C4-2B (cell line): ENCODE measurements around the gene NCAPH2.

Source experiments
- H3K27ac ChIP-seq: fragments of 450-650 bp; 2 replicates; pipeline ENCODE4 v1.5.1; 2017
- ZFX ChIP-seq: fragments of 450-650 bp; IDR thresholded peaks from 2 replicates; pipeline ENCODE4 v1.6.1; 2017
- TF ChIP-seq, protein P1 (sequence below): fragments of 450-650 bp; conservative IDR thresholded peaks from 2 replicates; pipeline ENCODE4 v1.5.1; 2017; ENCODE audit warnings: mild to moderate bottlenecking

The NCAPH2 gene

DNA sequence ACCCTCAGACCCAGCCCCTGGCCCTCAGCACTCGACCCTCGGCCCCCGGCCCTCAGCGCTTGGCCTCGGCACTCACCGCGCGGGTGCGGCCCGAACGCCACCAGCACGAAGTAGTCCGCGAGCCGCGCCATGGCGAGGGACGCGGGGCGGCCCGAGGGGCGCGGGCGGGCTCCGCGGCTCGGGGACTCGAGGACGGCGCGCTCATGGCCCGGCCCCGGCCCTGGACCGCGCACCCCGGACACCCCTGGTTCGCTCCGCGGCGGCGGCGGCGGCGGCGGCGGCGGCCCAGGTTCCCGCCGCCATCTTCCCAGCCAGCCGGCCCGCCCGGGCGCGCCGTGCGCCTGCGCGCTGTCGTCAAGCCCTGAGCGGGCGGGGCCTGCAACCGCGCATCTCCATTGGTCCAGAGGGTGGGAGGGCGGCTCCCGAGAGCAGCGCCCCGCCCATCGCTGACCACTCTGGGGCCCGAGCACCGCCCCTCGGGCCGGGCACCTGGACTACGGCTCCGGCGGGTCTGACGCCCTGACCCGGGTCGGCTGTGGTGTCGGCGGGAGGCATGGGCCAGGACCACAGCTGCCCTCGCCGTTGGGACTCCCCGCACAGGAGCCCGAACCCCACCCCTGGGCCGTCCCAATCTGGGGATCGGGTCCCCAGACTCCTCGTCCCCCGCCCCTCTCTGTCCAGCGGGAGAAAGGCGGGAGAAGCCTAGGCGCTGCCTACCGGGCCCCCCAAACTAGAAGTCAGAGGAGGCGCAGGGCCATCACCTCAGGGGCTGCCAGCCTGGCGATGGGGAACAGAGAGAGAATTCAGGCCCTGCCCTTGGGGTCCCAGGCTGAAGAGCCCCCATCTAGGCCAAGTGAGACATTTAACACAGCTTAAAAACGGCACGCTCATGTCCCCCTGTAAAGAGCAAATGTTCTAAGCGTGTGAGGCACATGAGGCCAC, 33.0 kb upstream of the NCAPH2 start, which contains the start of gene SBF1:
Gene SBF1, minus strand, starts transcription at position 326 of the 942 bp plus-strand sequence. Its CDS starts 195 bp downstream, at position 131.
- TF ChIP-seq ZFX, result peak; percentile 80; the same call in 1 of the 2 replicates
- TF ChIP-seq, protein P1, sequence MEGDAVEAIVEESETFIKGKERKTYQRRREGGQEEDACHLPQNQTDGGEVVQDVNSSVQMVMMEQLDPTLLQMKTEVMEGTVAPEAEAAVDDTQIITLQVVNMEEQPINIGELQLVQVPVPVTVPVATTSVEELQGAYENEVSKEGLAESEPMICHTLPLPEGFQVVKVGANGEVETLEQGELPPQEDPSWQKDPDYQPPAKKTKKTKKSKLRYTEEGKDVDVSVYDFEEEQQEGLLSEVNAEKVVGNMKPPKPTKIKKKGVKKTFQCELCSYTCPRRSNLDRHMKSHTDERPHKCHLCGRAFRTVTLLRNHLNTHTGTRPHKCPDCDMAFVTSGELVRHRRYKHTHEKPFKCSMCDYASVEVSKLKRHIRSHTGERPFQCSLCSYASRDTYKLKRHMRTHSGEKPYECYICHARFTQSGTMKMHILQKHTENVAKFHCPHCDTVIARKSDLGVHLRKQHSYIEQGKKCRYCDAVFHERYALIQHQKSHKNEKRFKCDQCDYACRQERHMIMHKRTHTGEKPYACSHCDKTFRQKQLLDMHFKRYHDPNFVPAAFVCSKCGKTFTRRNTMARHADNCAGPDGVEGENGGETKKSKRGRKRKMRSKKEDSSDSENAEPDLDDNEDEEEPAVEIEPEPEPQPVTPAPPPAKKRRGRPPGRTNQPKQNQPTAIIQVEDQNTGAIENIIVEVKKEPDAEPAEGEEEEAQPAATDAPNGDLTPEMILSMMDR, result no peak
- peak within 1 kb of the TSS; percentile 73 for H3K27ac ChIP-seq

DNA sequence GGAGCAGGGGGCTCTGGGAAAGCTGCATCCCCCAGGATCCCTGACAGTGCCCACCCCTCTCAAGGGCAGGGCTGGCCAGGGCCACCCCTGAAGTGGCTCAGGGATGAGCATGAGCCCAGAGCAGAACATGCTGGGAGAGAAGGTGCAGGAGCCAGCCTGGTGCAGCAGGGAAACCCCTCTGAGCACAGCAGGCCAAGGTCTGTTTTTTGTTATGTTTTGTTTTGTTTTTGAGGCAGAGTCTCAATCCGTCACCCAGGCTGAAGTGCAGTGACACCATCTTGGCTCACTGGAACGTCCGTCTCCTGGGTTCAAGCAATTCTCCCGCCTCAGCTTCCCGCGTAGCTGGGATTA, 32.4 kb upstream of the NCAPH2 start:
- no peak for TF ChIP-seq ZFX
- peak overlapping the region; percentile 73 for H3K27ac ChIP-seq

DNA sequence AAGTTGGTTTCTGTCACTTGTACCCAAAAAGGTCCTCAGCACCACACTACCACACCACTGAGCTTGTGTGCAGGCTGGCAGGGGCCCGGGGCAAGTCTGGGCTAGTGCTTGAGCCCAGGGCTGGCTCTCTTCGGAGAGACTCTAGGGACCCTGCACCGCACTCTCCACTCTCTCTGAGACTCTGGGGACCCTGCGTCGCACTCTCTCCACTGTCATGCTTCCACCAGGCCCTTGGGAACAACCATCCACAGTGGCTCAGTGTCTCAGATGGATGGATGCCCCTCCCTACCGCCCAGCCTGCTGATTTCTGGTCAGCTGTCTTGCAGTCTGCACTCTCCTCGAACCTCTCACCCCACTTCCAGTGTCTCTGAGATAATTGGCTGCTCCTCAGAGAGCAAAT, 31.2 kb upstream of the NCAPH2 start:
- H3K27ac ChIP-seq, result no peak overlapping the region
- TF ChIP-seq, protein P1, result no peak
- no peak for TF ChIP-seq ZFX

DNA sequence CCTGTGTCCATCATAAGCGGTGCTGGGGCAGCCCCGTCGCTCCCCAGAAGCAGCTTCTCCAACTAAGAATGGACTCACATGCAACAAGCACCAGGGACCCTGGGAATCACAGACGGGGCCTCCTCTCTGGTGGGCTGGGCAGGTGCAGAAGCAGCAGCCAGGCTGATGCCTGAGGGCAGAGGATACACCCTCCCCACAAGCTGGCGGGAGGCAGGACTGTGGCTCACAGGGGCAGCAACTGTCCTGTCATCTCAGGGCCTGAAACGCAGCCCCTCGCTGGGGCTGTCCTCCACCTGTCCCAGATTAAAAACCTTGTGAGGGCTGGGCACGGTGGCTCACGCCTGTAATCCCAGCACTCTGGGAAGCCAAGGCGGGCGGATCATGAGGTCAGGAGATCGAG, 30.1 kb upstream of the NCAPH2 start:
- TF ChIP-seq, protein P1, result no peak
- no peak for TF ChIP-seq ZFX
- H3K27ac ChIP-seq, result no peak overlapping the region

DNA sequence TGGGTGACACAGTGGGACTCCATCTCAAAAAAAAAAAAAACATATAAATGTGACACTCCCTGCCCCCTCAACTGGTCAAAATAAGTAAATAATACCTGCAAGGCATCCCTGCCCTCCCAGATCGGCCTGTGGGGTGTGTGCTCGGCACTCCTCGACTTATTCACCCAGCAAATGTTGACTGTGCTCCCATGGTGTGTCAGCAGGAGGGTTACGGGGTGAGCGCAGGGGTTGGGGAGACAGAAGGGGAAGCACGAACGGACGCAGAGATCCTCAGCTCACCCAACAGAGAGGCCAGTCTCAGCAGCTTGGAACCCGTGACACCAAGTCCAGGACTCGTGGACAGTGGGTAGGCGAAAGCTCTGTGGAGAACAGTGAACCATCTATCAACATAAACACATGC, 28.3 kb upstream of the NCAPH2 start:
- no peak overlapping the region for H3K27ac ChIP-seq
- TF ChIP-seq, protein P1, result no peak
- no peak for TF ChIP-seq ZFX

DNA sequence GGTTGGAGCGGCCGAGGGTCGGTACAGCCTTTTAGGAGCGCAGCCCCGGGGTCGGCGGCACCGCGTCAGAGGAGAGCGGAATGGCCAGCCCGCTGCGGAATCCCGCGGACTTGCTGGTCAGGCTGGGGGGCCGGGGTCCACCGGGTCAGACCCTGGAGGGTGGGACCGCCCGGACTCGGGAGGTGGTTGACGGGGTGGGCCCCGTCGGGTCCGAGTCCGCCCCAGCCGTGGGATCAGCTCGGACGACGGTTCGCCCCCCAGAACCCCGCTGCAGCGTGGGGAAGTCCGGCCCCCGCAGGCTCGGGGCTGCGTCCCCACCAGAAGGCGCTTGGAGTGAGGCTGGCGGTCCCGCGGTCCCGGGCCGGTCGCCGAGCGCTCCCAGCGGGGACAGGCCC, 27.0 kb upstream of the NCAPH2 start:
- no peak for TF ChIP-seq ZFX
- TF ChIP-seq, protein P1, result no peak
- peak overlapping the region; percentile 85 for H3K27ac ChIP-seq

DNA sequence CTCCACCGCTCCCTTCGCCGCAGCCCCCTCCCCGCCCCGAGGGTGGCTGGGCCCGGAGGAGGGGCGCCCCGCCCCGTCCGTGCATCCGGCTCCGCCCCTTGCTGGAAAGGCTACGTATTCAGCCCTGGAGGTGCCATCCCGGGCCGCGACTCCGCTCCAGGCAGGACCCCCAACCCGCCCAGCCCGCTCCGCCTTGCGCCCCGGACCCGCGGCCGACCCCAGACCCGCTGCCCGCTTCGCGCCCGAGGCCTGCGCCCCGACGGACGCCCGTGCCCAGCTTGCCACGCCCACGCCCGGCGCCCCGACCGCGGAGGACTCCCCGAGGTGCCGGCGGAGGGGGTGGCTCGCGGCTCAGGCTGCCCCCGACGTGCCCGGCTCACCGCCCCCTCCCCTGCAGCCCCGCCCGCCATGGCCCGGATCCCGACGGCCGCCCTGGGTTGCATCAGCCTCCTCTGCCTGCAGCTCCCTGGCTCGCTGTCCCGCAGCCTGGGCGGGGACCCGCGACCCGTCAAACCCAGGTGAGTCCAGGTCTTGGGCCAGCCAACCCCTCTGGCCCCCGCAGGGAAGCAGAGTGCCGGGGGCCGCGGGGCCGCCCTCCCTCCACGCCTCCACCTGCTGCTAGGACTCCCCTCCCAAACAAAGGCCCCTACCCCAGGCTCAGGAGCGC, 26.5 kb upstream of the NCAPH2 start, which contains the start of gene ADM2:
Gene ADM2, plus strand, starts transcription at position 104 of the 667 bp plus-strand sequence. Its CDS starts 305 bp downstream, at position 409.
- peak within 1 kb of the TSS; percentile 85 for H3K27ac ChIP-seq
- peak; percentile 51; the same call in 1 of the 2 replicates for TF ChIP-seq ZFX
- TF ChIP-seq, protein P1, result no peak
